ENCODE measurements around the gene PLA2G15. TPM values are rescaled to one million over a fixed set of nuclear protein-coding genes. Genes with fewer than 3 reads are reported as not detected.

Gene PLA2G15
- total and polyA plus RNA-seq, 2 experiments from 2014 or later: 3.1 to 14.8 TPM

DNA sequence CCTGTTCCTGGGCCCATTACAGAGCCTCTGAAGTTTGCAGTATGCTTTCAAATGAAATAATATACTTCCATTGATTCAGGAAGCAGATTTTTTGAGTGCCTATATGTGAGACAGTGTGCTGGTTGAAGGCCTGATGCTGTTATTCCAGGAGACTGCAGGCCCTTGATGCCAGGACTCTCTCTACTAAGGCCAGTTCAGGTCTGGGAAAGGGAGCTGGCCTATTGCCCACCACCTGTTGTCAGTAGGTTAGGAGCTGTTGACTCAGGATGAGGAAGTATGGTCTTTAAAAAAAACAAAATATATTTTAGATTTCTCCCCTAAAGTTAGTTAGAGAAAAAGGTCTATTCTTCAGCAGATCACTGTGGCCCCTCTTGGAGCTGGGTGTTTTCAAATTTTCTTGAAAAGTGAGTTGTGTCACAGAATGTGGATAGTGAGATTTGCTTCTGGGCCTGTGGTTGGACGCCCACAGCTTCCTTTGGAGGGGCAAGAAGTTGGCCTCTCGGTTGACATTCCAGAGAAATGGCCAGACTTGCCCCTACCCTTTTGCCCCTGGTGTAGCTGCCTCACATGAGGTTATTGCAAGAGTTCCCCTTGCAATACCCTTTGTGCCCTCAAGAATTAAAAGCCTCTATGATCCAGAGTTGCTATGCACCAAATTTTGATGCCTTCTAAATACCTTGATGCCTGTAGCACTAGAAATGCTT lies 17.2 kb upstream of the PLA2G15 start:
- peaks cover 43% of the 10 kb centered on the region for H3K36me3 Mint-ChIP-seq (ENCODE audit: low read depth)
- peak overlapping the region; percentile 48; the same call in 1 of the 2 replicates for H3K27ac ChIP-seq (ENCODE audit: low read depth)

DNA sequence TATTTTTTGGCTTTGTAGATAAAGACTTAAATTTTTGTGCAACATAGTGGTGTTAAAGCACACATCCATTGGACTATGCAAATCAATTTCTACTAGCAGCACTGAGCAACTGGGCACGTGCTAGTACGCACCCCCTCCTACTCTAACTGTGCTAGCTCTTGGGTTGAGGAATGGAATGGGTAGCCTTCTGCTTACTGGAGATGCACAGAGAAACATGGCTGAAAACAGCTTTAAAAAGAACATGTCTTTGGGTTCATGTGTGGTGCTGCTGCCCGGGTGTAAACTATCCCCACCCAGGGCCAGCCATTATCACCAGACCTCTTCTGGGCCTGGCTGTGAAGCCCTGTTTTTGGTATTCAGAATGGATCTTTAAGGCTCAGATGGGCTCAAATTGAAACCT lies 16.5 kb upstream of the PLA2G15 start:
- Mint-ChIP-seq H3K27ac (no peak overlapping the region), H3K27me3 (ENCODE audit: insufficient read depth, low read depth, poor library complexity) (peaks cover 4% of the 10 kb centered on the region), H3K4me3 (no peak overlapping the region), H3K4me1 (peaks cover 10% of the 10 kb centered on the region; the same call in 2 of the 3 replicates), H3K9me3 (no peaks in the 10 kb centered on the region), H3K36me3 (ENCODE audit: low read depth) (peaks cover 46% of the 10 kb centered on the region)
- peaks cover 3% of the 10 kb centered on the region for H3K4me1 ChIP-seq (ENCODE audit: insufficient read depth)
- no peak overlapping the region for H3K4me2 ChIP-seq
- no peaks in the 10 kb centered on the region for H3K27me3 ChIP-seq (ENCODE audit: insufficient read depth)
- no peak for ATAC-seq
- no peak overlapping the region for H3K4me3 ChIP-seq
- H4K20me1 ChIP-seq (replicated peaks; ENCODE audit: insufficient read depth): peaks cover 12% of the 10 kb centered on the region
- no peak overlapping the region for H2AFZ ChIP-seq
- H3K79me2 ChIP-seq (replicated peaks; ENCODE audit: insufficient read depth): peaks cover 11% of the 10 kb centered on the region
- H3K27ac ChIP-seq (ENCODE audit: low read depth): peak overlapping the region; percentile 7; the same call in 1 of the 2 replicates
- H3K9me2 ChIP-seq (ENCODE audit: insufficient read depth): no peaks in the 10 kb centered on the region
- H3K36me3 ChIP-seq (ENCODE audit: insufficient read depth): peaks cover 8% of the 10 kb centered on the region; the same call in 1 of the 2 replicates
- peaks cover 9% of the 10 kb centered on the region for H3F3A ChIP-seq (replicated peaks; ENCODE audit: low read depth)
- DNase-seq (ENCODE audit: low spot score): no peak
- no peak for TF ChIP-seq POLR2AphosphoS5 (IDR thresholded peaks at IDR 0.05; ENCODE audit: low read depth)

More for the DNA sequence above, 17.2 kb upstream of the PLA2G15 start:
- ATAC-seq (no peak), DNase-seq (ENCODE audit: low spot score) (no peak)
- no peak overlapping the region for H3K4me3 ChIP-seq
- H3K27ac Mint-ChIP-seq: no peak overlapping the region
- H3K79me2 ChIP-seq (replicated peaks; ENCODE audit: insufficient read depth): peaks cover 4% of the 10 kb centered on the region; the same call in 1 of the 2 replicates
- H3K4me1 Mint-ChIP-seq: peaks cover 4% of the 10 kb centered on the region; the same call in 2 of the 3 replicates
- peaks cover 7% of the 10 kb centered on the region; the same call in 1 of the 2 replicates for H3K36me3 ChIP-seq (ENCODE audit: insufficient read depth)
- peaks cover 9% of the 10 kb centered on the region; the same call in 1 of the 2 replicates for H3F3A ChIP-seq (replicated peaks; ENCODE audit: low read depth)
- no peaks in the 10 kb centered on the region for H3K4me1 ChIP-seq (ENCODE audit: insufficient read depth)
- TF ChIP-seq EZH2 (IDR thresholded peaks at IDR 0.05; ENCODE audit: low read depth, unreplicated experiment) (no peak), JUNB (IDR thresholded peaks at IDR 0.05; ENCODE audit: unreplicated experiment) (no peak), CREB1 (CRISPR knock-in tag; IDR thresholded peaks at IDR 0.05; ENCODE audit: low read depth) (no peak), STAT1 (IDR thresholded peaks at IDR 0.05; ENCODE audit: unreplicated experiment) (no peak), ZNF114 (CRISPR knock-in tag; IDR thresholded peaks at IDR 0.05) (no peak), POLR2AphosphoS5 (IDR thresholded peaks at IDR 0.05; ENCODE audit: low read depth) (0 out of 2 replicates have a peak, but pooled peaks have one; percentile 2)
- TF ChIP-seq, protein P1, sequence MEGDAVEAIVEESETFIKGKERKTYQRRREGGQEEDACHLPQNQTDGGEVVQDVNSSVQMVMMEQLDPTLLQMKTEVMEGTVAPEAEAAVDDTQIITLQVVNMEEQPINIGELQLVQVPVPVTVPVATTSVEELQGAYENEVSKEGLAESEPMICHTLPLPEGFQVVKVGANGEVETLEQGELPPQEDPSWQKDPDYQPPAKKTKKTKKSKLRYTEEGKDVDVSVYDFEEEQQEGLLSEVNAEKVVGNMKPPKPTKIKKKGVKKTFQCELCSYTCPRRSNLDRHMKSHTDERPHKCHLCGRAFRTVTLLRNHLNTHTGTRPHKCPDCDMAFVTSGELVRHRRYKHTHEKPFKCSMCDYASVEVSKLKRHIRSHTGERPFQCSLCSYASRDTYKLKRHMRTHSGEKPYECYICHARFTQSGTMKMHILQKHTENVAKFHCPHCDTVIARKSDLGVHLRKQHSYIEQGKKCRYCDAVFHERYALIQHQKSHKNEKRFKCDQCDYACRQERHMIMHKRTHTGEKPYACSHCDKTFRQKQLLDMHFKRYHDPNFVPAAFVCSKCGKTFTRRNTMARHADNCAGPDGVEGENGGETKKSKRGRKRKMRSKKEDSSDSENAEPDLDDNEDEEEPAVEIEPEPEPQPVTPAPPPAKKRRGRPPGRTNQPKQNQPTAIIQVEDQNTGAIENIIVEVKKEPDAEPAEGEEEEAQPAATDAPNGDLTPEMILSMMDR (conservative IDR thresholded peaks at IDR 0.05; ENCODE audit: low read depth in 2 of 2): no peak
- TF ChIP-seq, protein P2, sequence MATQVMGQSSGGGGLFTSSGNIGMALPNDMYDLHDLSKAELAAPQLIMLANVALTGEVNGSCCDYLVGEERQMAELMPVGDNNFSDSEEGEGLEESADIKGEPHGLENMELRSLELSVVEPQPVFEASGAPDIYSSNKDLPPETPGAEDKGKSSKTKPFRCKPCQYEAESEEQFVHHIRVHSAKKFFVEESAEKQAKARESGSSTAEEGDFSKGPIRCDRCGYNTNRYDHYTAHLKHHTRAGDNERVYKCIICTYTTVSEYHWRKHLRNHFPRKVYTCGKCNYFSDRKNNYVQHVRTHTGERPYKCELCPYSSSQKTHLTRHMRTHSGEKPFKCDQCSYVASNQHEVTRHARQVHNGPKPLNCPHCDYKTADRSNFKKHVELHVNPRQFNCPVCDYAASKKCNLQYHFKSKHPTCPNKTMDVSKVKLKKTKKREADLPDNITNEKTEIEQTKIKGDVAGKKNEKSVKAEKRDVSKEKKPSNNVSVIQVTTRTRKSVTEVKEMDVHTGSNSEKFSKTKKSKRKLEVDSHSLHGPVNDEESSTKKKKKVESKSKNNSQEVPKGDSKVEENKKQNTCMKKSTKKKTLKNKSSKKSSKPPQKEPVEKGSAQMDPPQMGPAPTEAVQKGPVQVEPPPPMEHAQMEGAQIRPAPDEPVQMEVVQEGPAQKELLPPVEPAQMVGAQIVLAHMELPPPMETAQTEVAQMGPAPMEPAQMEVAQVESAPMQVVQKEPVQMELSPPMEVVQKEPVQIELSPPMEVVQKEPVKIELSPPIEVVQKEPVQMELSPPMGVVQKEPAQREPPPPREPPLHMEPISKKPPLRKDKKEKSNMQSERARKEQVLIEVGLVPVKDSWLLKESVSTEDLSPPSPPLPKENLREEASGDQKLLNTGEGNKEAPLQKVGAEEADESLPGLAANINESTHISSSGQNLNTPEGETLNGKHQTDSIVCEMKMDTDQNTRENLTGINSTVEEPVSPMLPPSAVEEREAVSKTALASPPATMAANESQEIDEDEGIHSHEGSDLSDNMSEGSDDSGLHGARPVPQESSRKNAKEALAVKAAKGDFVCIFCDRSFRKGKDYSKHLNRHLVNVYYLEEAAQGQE (IDR thresholded peaks at IDR 0.05; ENCODE audit: unreplicated experiment): no peak
- no peak overlapping the region for H2AFZ ChIP-seq
- H3K4me3 Mint-ChIP-seq: no peak overlapping the region
- no peaks in the 10 kb centered on the region for H3K9me2 ChIP-seq (ENCODE audit: insufficient read depth)
- H3K4me2 ChIP-seq: no peak overlapping the region
- no peaks in the 10 kb centered on the region for H3K9me3 Mint-ChIP-seq
- H4K20me1 ChIP-seq (replicated peaks; ENCODE audit: insufficient read depth): peaks cover 5% of the 10 kb centered on the region
- peaks cover 4% of the 10 kb centered on the region for H3K27me3 Mint-ChIP-seq (ENCODE audit: insufficient read depth, low read depth, poor library complexity)
- H3K27me3 ChIP-seq (ENCODE audit: insufficient read depth): no peaks in the 10 kb centered on the region

Data from GM23338 (cell line).